ENCODE measurements around the gene PSORS1C2. TPM values are rescaled to one million over a fixed set of nuclear protein-coding genes. Genes with fewer than 3 reads are reported as not detected.
A peak's percentile ranks its signal among the peaks of the same experiment; 100 is the strongest.

The PSORS1C2 gene
- total and polyA plus RNA-seq, 4 experiments from 2014 or later: not detected

DNA sequence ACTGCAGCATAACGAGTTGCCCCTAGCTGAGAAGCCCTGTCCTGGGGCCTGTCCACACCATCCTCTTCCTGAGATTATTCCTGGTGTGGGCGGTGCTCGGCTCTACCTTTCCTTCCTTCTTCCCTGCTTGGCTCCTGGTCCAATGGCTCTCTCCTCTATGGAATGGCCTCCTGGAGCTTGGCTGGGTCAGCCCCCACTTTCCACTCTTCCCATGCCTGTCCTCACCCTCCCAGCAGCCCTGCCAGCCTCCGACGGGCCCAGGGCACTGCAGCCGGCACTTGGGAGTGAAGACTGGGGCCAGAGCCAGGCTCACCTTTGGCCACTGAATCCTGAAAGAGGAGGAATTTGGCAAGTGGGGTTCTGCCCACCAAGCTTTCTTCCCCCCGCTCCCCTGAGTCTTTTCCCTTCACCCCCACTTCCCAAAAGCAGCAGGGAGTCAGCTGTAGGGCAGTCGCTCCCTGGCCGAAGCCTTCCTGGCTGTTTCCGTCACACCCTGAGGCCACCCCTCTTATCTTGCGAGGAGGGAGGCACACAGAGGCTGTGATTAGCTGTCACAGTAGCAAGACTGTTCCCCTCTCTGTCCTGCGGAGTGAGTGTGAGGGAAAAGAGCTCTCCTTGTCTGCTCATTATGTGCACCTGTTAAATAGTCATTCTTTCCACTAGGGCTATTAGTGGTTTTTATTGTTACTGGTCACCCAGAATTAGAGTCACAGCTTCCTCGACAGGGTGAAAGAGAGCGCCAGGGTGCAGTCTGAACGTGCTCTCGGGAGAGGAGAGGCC is 12.3 kb downstream of the PSORS1C2 start:
- no peak overlapping the region for H3K4me3 Mint-ChIP-seq
- H3K4me1 Mint-ChIP-seq: peaks cover 2 to 8% (median 7%) of the 10 kb centered on the region in 4 donors
- peak overlapping the region in 1 of 7 donors; percentile 22 for H3K27ac Mint-ChIP-seq
- H3K4me1 ChIP-seq (ENCODE audit: insufficient read depth, low read length): peaks cover 3% of the 10 kb centered on the region
- no peak overlapping the region for H3K4me3 ChIP-seq (ENCODE audit: low read length in 2 of 2)
- intact Hi-C loops (cut with micrococcal nuclease): no loop called here
- no peaks in the 10 kb centered on the region for H3K27me3 ChIP-seq (ENCODE audit: insufficient read depth, low read length)
- no peak overlapping the region for H3K27ac ChIP-seq (ENCODE audit: low read depth, low read length)
- CTCF ChIA-PET (ENCODE audit: partially characterized antibody): interaction anchor here (1.1 to 5.0 kb wide), 15 partner anchors 10 to 213 kb away, joined by 3 to 20 read pairs (median 4); partner anchors contain the start of genes PSORS1C1 and VARS2
- no peaks in the 10 kb centered on the region for H3K9me3 ChIP-seq (ENCODE audit: control insufficient read depth in 1 of 2, low read length in 2 of 2)
- peaks cover 0 to 1% (median 0%) of the 10 kb centered on the region in 8 donors for H3K9me3 Mint-ChIP-seq
- peaks cover 3 to 6% of the 10 kb centered on the region in 2 donors for H3K27me3 Mint-ChIP-seq
- POLR2A ChIA-PET (ENCODE audit: partially characterized antibody): no interaction called here
- H3K36me3 ChIP-seq (ENCODE audit: insufficient read depth, low read length): no peaks in the 10 kb centered on the region
- no peaks in the 10 kb centered on the region for H3K36me3 Mint-ChIP-seq
- DNase-seq: no peak

- Mint-ChIP-seq H3K36me3 (no peaks in the 10 kb centered on the region), H3K4me1 (peaks cover 2 to 8% (median 7%) of the 10 kb centered on the region in 4 donors), H3K27ac (peak overlapping the region in 1 of 7 donors; percentile 64), H3K9me3 (peaks cover 0 to 1% (median 0%) of the 10 kb centered on the region in 8 donors), H3K4me3 (no peak overlapping the region), H3K27me3 (peaks cover 3 to 6% of the 10 kb centered on the region in 2 donors)
- Histone ChIP-seq H3K36me3 (ENCODE audit: insufficient read depth, low read length) (no peaks in the 10 kb centered on the region), H3K4me3 (ENCODE audit: low read length in 2 of 2) (no peak overlapping the region), H3K9me3 (ENCODE audit: control insufficient read depth in 1 of 2, low read length in 2 of 2) (no peaks in the 10 kb centered on the region), H3K27me3 (ENCODE audit: insufficient read depth, low read length) (no peaks in the 10 kb centered on the region), H3K4me1 (ENCODE audit: insufficient read depth, low read length) (peaks cover 3% of the 10 kb centered on the region), H3K27ac (ENCODE audit: low read depth, low read length) (no peak overlapping the region)
- intact Hi-C loops (cut with micrococcal nuclease): no loop called here
- ChIA-PET POLR2A (ENCODE audit: partially characterized antibody) (no interaction called here), CTCF (ENCODE audit: partially characterized antibody) (interaction anchor here (1.1 to 5.0 kb wide), 8 partner anchors 8 to 210 kb away, joined by 3 to 20 read pairs (median 5); partner anchors contain the start of gene PSORS1C1)
- DNase-seq: no peak
Observed at GRCh38 chr6:31125586-31126363, 13.1 kb downstream of the PSORS1C2 start.

DNA sequence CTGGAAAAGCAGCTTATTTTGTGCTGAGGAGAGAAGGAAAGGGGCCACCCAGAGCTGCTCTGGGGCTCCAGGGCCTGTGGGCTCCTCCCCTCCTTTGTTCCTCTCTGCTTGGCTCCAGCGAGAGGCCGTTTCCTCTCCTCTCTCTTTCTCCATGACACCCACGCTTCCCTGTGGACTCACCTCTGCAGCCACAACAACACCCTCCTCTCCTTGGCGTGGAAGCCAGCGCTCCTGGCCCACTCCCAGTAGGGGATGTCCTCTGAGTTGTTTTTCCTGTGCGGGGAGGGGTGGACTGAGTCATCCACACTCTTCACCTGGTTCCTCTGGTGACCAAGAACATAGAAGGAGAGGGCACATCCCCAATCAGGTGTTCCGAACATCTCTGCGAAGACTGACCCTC is 13.7 kb downstream of the PSORS1C2 start:
- Mint-ChIP-seq H3K9me3 (peaks cover 0 to 1% (median 0%) of the 10 kb centered on the region in 8 donors), H3K4me3 (no peak overlapping the region), H3K27ac (no peak overlapping the region), H3K4me1 (peaks cover 2 to 8% (median 7%) of the 10 kb centered on the region in 4 donors), H3K36me3 (no peaks in the 10 kb centered on the region), H3K27me3 (peaks cover 3 to 6% of the 10 kb centered on the region in 2 donors)
- Histone ChIP-seq H3K4me3 (ENCODE audit: low read length in 2 of 2) (no peak overlapping the region), H3K27ac (ENCODE audit: low read depth, low read length) (no peak overlapping the region), H3K4me1 (ENCODE audit: insufficient read depth, low read length) (peaks cover 3% of the 10 kb centered on the region), H3K27me3 (ENCODE audit: insufficient read depth, low read length) (no peaks in the 10 kb centered on the region), H3K9me3 (ENCODE audit: control insufficient read depth in 1 of 2, low read length in 2 of 2) (no peaks in the 10 kb centered on the region), H3K36me3 (ENCODE audit: insufficient read depth, low read length) (no peaks in the 10 kb centered on the region)
- ChIA-PET CTCF (ENCODE audit: partially characterized antibody) (interaction anchor here (1.3 to 2.9 kb wide), 2 partner anchors 9 to 38 kb away, joined by 5 to 13 read pairs; no protein-coding TSS in a partner anchor), POLR2A (ENCODE audit: partially characterized antibody) (no interaction called here)
- intact Hi-C loops (cut with micrococcal nuclease): no loop called here
- DNase-seq: no peak

DNA sequence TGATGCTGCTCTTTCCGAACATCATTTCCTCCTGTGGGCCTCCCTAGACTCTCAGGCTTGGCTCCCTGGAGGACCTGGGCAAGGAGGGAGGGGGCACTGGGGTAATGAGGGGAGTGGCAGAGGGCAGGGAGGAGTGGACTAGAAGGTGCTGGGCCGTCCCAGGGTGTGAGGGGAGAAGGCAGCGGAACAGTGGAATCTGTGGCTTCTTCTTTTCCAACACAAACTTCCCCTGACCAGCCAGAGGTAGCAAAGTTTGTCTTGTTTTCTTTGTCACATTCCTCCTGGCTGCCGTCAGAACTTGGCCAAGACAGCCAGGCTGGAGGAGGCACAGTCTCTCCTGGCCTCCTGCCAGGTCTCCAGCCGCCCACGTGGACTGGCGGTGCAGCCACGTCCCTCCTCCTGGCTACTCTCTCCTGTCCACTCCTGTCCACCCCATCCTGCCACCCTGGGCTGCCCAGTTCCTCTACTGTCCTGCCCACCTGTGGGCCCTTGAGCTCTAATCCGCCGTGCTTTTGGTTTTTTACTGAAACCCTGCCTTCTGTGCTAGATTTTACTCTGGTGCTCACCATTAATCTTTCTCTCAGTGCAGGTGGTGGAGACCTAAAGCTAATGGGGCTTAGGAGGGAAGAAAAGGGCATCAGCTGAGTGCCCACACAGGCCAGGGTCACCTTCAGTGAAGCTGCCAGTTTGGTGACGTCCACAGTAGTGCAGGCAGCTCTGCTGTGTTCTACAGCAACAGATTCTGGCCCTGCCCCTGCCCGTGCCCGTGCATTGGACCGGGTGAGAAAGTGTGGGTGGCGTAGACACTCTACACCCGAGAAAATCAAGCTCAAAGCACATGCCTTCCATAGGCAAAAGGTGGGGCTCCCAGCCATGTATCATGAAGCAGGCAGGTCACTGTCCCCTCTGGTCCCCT is 15.8 kb downstream of the PSORS1C2 start:
- DNase-seq: no peak
- H3K4me1 ChIP-seq (ENCODE audit: insufficient read depth, low read length): no peaks in the 10 kb centered on the region
- H3K4me3 Mint-ChIP-seq: no peak overlapping the region
- CTCF ChIA-PET (ENCODE audit: partially characterized antibody): interaction anchor here (1.4 kb wide), 1 partner anchor 21 kb away, joined by 3 read pairs; no protein-coding TSS in a partner anchor
- POLR2A ChIA-PET (ENCODE audit: partially characterized antibody): interaction anchor here (1.0 kb wide), 1 partner anchor 69 kb away, joined by 4 read pairs; no protein-coding TSS in a partner anchor
- H3K27me3 ChIP-seq (ENCODE audit: insufficient read depth, low read length): no peaks in the 10 kb centered on the region
- H3K9me3 ChIP-seq (ENCODE audit: control insufficient read depth in 1 of 2, low read length in 2 of 2): no peaks in the 10 kb centered on the region
- H3K4me1 Mint-ChIP-seq: peaks cover 0 to 4% (median 4%) of the 10 kb centered on the region in 4 donors
- H3K27ac Mint-ChIP-seq: peak overlapping the region in 1 of 7 donors; percentile 35
- H3K36me3 Mint-ChIP-seq: no peaks in the 10 kb centered on the region
- H3K36me3 ChIP-seq (ENCODE audit: insufficient read depth, low read length): no peaks in the 10 kb centered on the region
- H3K27ac ChIP-seq (ENCODE audit: low read depth, low read length): no peak overlapping the region
- H3K9me3 Mint-ChIP-seq: peaks cover 0 to 1% (median 0%) of the 10 kb centered on the region in 8 donors
- H3K27me3 Mint-ChIP-seq: peaks cover 2 to 4% of the 10 kb centered on the region in 2 donors
- intact Hi-C loops (cut with micrococcal nuclease): no loop called here
- no peak overlapping the region for H3K4me3 ChIP-seq (ENCODE audit: low read length in 2 of 2)

- Mint-ChIP-seq H3K27ac (no peak overlapping the region), H3K9me3 (peaks cover 0 to 1% (median 0%) of the 10 kb centered on the region in 8 donors), H3K4me1 (peaks cover 0 to 1% (median 0%) of the 10 kb centered on the region in 4 donors), H3K27me3 (no peaks in the 10 kb centered on the region), H3K36me3 (no peaks in the 10 kb centered on the region), H3K4me3 (no peak overlapping the region)
- no peak overlapping the region for H3K27ac ChIP-seq (ENCODE audit: low read depth, low read length)
- intact Hi-C loops (cut with micrococcal nuclease): no loop called here
- no peaks in the 10 kb centered on the region for H3K9me3 ChIP-seq (ENCODE audit: control insufficient read depth in 1 of 2, low read length in 2 of 2)
- no peak overlapping the region for H3K4me3 ChIP-seq (ENCODE audit: low read length in 2 of 2)
- ChIA-PET CTCF (ENCODE audit: partially characterized antibody) (interaction anchor here (1.0 to 1.4 kb wide), 3 partner anchors 19 to 34 kb away, joined by 3 read pairs; no protein-coding TSS in a partner anchor), POLR2A (ENCODE audit: partially characterized antibody) (interaction anchor here (1.2 kb wide), 1 partner anchor 10 kb away, joined by 3 read pairs; no protein-coding TSS in a partner anchor)
- DNase-seq: no peak
- no peaks in the 10 kb centered on the region for H3K4me1 ChIP-seq (ENCODE audit: insufficient read depth, low read length)
- no peaks in the 10 kb centered on the region for H3K27me3 ChIP-seq (ENCODE audit: insufficient read depth, low read length)
- no peaks in the 10 kb centered on the region for H3K36me3 ChIP-seq (ENCODE audit: insufficient read depth, low read length)
Observed at GRCh38 chr6:31121131-31121790, 17.6 kb downstream of the PSORS1C2 start.

DNA sequence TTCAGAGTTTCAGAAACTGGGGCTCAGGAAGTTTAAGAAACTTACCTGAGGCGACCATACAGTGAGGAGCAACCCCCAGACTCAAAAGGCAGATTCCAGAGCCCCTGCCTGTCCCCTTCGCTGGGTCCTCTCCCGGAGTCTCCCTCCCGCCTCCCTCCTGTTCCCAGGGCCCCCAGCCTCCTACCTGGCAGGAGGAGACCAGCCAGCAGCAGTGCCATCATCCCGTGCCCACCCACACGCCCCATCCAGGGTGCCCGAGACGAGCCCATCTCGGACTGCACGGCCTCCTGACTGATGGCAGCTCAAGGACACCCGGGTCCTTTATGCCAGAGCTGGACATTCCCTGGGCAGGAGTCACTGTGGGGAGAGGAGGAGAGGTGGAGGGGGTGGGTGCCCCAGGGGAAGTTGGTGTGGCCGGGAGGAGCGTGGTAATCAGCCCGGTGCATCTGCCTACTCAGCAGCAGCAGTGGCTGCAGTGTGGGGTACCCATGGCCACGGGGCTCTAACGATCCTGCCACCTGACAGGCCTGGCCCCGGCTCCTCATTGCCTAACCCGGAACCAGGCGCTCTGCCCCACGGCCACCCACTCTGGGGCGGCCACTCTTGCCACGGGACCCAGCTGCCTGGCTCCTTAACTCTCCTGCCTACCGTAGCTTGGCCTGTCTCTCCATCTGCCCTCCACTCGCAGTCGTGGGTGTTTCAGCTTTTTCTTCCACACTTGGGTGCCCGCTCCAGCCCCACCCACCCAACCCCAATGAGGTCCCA is 18.5 kb downstream of the PSORS1C2 start, which contains the start of gene CDSN:
TSS of gene CDSN (minus strand) at position 296 of the 765 bp plus-strand sequence. CDS start at position 269, 27 bp downstream.
- intact Hi-C loops (cut with micrococcal nuclease): no loop called here
- Mint-ChIP-seq H3K27me3 (no peaks in the 10 kb centered on the region), H3K36me3 (no peaks in the 10 kb centered on the region), H3K27ac (no peak within 1 kb of the TSS), H3K4me1 (no peaks in the 10 kb centered on the region), H3K9me3 (peaks cover 0 to 2% (median 0%) of the 10 kb centered on the region in 8 donors), H3K4me3 (no peak within 1 kb of the TSS)
- H3K36me3 ChIP-seq (ENCODE audit: insufficient read depth, low read length): no peaks in the 10 kb centered on the region
- ChIA-PET CTCF (ENCODE audit: partially characterized antibody) (interaction anchor here (1.0 to 2.3 kb wide), 3 partner anchors 33 to 205 kb away, joined by 3 to 9 read pairs (median 3); no protein-coding TSS in a partner anchor), POLR2A (ENCODE audit: partially characterized antibody) (interaction anchor here (1.2 kb wide), 1 partner anchor 9 kb away, joined by 3 read pairs; no protein-coding TSS in a partner anchor)
- no peaks in the 10 kb centered on the region for H3K4me1 ChIP-seq (ENCODE audit: insufficient read depth, low read length)
- no peak within 1 kb of the TSS for H3K27ac ChIP-seq (ENCODE audit: low read depth, low read length)
- no peaks in the 10 kb centered on the region for H3K27me3 ChIP-seq (ENCODE audit: insufficient read depth, low read length)
- DNase-seq: no peak
- H3K9me3 ChIP-seq (ENCODE audit: control insufficient read depth in 1 of 2, low read length in 2 of 2): no peaks in the 10 kb centered on the region
- no peak within 1 kb of the TSS for H3K4me3 ChIP-seq (ENCODE audit: low read length in 2 of 2)

All from CD4-positive, alpha-beta memory T cell (primary cell).